ENCODE results near the gene MPHOSPH10. TPM values are rescaled to one million over a fixed set of nuclear protein-coding genes. Genes with fewer than 3 reads are reported as not detected.
A peak's percentile ranks its signal among the peaks of the same experiment; 100 is the strongest.

Gene MPHOSPH10
- total and polyA plus RNA-seq, 2 donors (not counting 3 experiments of a cell fraction or from before 2014, with no cell fraction given), result 4.4 to 38.8 TPM

DNA sequence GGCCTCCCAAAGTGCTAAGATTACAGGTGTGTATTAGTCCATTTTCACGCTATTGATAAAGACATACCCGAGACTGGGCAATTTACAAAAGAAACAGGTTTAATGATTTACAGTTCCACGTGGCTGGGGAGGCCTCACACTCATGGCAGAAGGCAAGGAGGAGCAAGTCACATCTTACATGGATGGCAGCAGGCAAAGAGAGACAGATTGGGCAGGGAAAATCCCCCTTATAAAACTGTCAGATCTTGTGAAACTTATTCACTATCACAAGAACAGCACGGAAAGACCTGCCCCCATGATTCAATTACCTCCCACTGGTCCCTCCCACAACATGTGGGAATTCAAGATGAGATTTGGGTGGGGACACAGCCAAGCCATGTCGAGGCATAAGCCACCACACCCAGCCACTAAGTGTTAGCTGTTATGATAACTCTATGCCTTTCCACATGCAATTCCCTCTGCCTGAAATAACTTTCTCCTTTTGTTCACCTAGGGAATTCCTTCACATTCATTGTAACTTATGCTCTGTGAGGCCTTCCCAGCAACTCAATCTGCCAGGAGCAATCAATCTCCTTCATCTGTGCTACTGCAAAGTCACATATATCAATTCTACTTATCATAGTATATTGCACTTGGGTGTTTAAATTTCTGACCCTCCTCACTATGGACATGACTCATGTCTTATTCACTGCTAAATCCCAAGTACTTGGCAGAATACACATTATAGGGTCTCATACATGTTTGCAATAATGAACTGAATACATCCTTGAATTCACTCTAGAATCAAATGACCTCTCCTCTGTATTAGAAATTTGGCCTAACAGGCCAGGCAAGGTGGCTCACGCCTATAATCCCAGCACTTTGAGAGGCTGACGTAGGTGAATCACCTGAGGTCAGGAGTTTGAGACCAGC lies 7.8 kb upstream of the MPHOSPH10 start:
- Histone ChIP-seq H3K4me3 (replicated peaks in 1 of 3; ENCODE audit: insufficient read depth in 1 of 3, low read depth in 1 of 3, low read length in 3 of 3) (no peak overlapping the region), H3K9me3 (replicated peaks; ENCODE audit: control insufficient read depth, insufficient read depth, low read length) (no peaks in the 10 kb centered on the region), H3K4me1 (ENCODE audit: control insufficient read depth, extremely low read depth, insufficient read depth, low read length) (no peaks in the 10 kb centered on the region), H4K20me1 (replicated peaks; ENCODE audit: control insufficient read depth, extremely low read depth, insufficient read depth, low read length) (no peaks in the 10 kb centered on the region), H3K27ac (ENCODE audit: insufficient read depth, low read depth, low read length) (no peak overlapping the region), H3K9me1 (replicated peaks; ENCODE audit: control insufficient read depth, extremely low read depth, insufficient read depth, low read length) (no peaks in the 10 kb centered on the region), H3K79me2 (ENCODE audit: control insufficient read depth, insufficient read depth, low read length) (no peaks in the 10 kb centered on the region), H3K36me3 (ENCODE audit: control insufficient read depth in 2 of 2, extremely low read depth in 1 of 2, insufficient read depth in 2 of 2, low read length in 2 of 2) (peaks cover 2 to 5% of the 10 kb centered on the region in 2 experiments), H3K4me2 (ENCODE audit: insufficient read depth, low read length) (no peak overlapping the region), H3K27me3 (ENCODE audit: control insufficient read depth in 2 of 2, insufficient read depth in 2 of 2, low read length in 2 of 2) (no peaks in the 10 kb centered on the region), H2AFZ (ENCODE audit: low read depth, low read length) (no peak overlapping the region), H3K9ac (replicated peaks; ENCODE audit: extremely low read depth, insufficient read depth, low read length) (no peak overlapping the region)
- BruUV-seq (replicated peaks), result no TSS peak
- intact Hi-C loops (cut with micrococcal nuclease), result no loop called here
- DNase-seq (ENCODE audit: low read depth, low spot score), result no peak
- ChIA-PET CTCF (interaction anchor here (1.0 to 2.4 kb wide), 2 partner anchors 22 to 35 kb away, joined by 3 to 9 read pairs; no protein-coding TSS in a partner anchor), POLR2A (no interaction called here)
- TF ChIP-seq FOS (IDR thresholded peaks at IDR 0.05; ENCODE audit: borderline replicate concordance, insufficient read depth, low read length) (peak; percentile 23), EZH2 (IDR thresholded peaks at IDR 0.05; ENCODE audit: borderline replicate concordance, low read depth, low read length, severe bottlenecking) (no peak)
- FAIRE-seq, result no peak
- dilution Hi-C loops (cut with MboI; ENCODE audit: extremely low pct_ligation_motif_present, low sequenced_read_pairs), result no loop called here

GRCh38 chr2:71125506-71126294 lies 4.7 kb upstream of the MPHOSPH10 start:
- no peaks in the 10 kb centered on the region for H4K20me1 ChIP-seq (replicated peaks; ENCODE audit: control insufficient read depth, extremely low read depth, insufficient read depth, low read length)
- dilution Hi-C loops (cut with MboI; ENCODE audit: extremely low pct_ligation_motif_present, low sequenced_read_pairs), result no loop called here
- H3K27ac ChIP-seq (ENCODE audit: insufficient read depth, low read depth, low read length), result no peak overlapping the region
- no TSS peak for BruUV-seq (replicated peaks)
- DNase-seq (ENCODE audit: low read depth, low spot score) (no peak), FAIRE-seq (no peak)
- H3K36me3 ChIP-seq (ENCODE audit: control insufficient read depth in 2 of 2, extremely low read depth in 1 of 2, insufficient read depth in 2 of 2, low read length in 2 of 2), result peaks cover 2% of the 10 kb centered on the region in 2 experiments
- H3K4me3 ChIP-seq (replicated peaks in 1 of 3; ENCODE audit: insufficient read depth in 1 of 3, low read depth in 1 of 3, low read length in 3 of 3), result no peak overlapping the region
- no peak for TF ChIP-seq POLR2AphosphoS5 (IDR thresholded peaks at IDR 0.05; ENCODE audit: insufficient read depth, low read depth, low read length)
- no peak for TF ChIP-seq FOS (IDR thresholded peaks at IDR 0.05; ENCODE audit: borderline replicate concordance, insufficient read depth, low read length)
- TF ChIP-seq MAX (IDR thresholded peaks at IDR 0.05; ENCODE audit: insufficient read depth, insufficient read length), result no peak
- TF ChIP-seq GATA2 (IDR thresholded peaks at IDR 0.05; ENCODE audit: insufficient read depth, insufficient read length, low read depth, low read length), result no peak
- no peak for TF ChIP-seq MYC (IDR thresholded peaks at IDR 0.05; ENCODE audit: low read depth, low read length)
- no peak for TF ChIP-seq POLR2A (IDR thresholded peaks at IDR 0.05; ENCODE audit: low read depth, low read length)
- no peak for TF ChIP-seq CTCF (IDR thresholded peaks at IDR 0.05; ENCODE audit: extremely low read depth in 1 of 2, insufficient read depth in 1 of 2, low read depth in 1 of 2, low read length in 2 of 2)
- no peak for TF ChIP-seq JUN (IDR thresholded peaks at IDR 0.05; ENCODE audit: borderline replicate concordance, insufficient read depth, insufficient read length, low read depth)
- TF ChIP-seq EZH2 (IDR thresholded peaks at IDR 0.05; ENCODE audit: borderline replicate concordance, low read depth, low read length, severe bottlenecking), result no peak
- no peaks in the 10 kb centered on the region for H3K9me1 ChIP-seq (replicated peaks; ENCODE audit: control insufficient read depth, extremely low read depth, insufficient read depth, low read length)
- no peak overlapping the region for H3K4me2 ChIP-seq (ENCODE audit: insufficient read depth, low read length)
- intact Hi-C loops (cut with micrococcal nuclease), result no loop called here
- POLR2A ChIA-PET, result interaction anchor here (0.6 kb wide), 1 partner anchor 660 kb away, joined by 4 read pairs; no protein-coding TSS in a partner anchor
- H3K9ac ChIP-seq (replicated peaks; ENCODE audit: extremely low read depth, insufficient read depth, low read length), result no peak overlapping the region
- no peaks in the 10 kb centered on the region for H3K9me3 ChIP-seq (replicated peaks; ENCODE audit: control insufficient read depth, insufficient read depth, low read length)
- H3K27me3 ChIP-seq (ENCODE audit: control insufficient read depth in 2 of 2, insufficient read depth in 2 of 2, low read length in 2 of 2), result no peaks in the 10 kb centered on the region
- H3K79me2 ChIP-seq (ENCODE audit: control insufficient read depth, insufficient read depth, low read length), result peaks cover 10% of the 10 kb centered on the region
- H2AFZ ChIP-seq (ENCODE audit: low read depth, low read length), result no peak overlapping the region
- CTCF ChIA-PET, result interaction anchor here (0.7 to 1.8 kb wide), 4 partner anchors 25 to 178 kb away, joined by 3 to 11 read pairs (median 4); no protein-coding TSS in a partner anchor
- peaks cover 4% of the 10 kb centered on the region for H3K4me1 ChIP-seq (ENCODE audit: control insufficient read depth, extremely low read depth, insufficient read depth, low read length)

Measured in endothelial cell of umbilical vein (primary cell).